ENCODE data around the gene CARS1.
A peak's percentile ranks its signal among the peaks of the same experiment; 100 is the strongest.

The CARS1 gene

GRCh38 chr11:2990617-2991451 is 66.4 kb downstream of the CARS1 start:
- DNase-seq, result peak; percentile 57

- DNase-seq, result no peak
These were observed 67.7 kb downstream of the CARS1 start for GRCh38 chr11:2989551-2989950.

- DNase-seq, result no peak
These were observed 68.2 kb downstream of the CARS1 start for GRCh38 chr11:2989006-2989405.

- DNase-seq, result peak; percentile 23
These were observed 69.1 kb downstream of the CARS1 start for GRCh38 chr11:2987881-2988861.

GRCh38 chr11:2983908-2984307 is 73.3 kb downstream of the CARS1 start:
- DNase-seq, result no peak

- peak; percentile 41 for DNase-seq
These were observed 75.0 kb downstream of the CARS1 start for GRCh38 chr11:2982214-2982613.

- DNase-seq, result peak; percentile 52
These were observed 76.1 kb downstream of the CARS1 start for GRCh38 chr11:2981130-2981529.

GRCh38 chr11:2980168-2980840 is 76.9 kb downstream of the CARS1 start:
- peak; percentile 22 for DNase-seq

- DNase-seq, result no peak
These were observed 80.1 kb downstream of the CARS1 start for GRCh38 chr11:2977113-2977512.

- no peak for DNase-seq
These were observed 80.7 kb downstream of the CARS1 start for GRCh38 chr11:2976294-2977063.

GRCh38 chr11:2975594-2975993 is 81.6 kb downstream of the CARS1 start:
- DNase-seq, result peak; percentile 63

- DNase-seq, result no peak
These were observed 83.0 kb downstream of the CARS1 start for GRCh38 chr11:2974272-2974671.

- DNase-seq, result no peak
These were observed 88.8 kb downstream of the CARS1 start for GRCh38 chr11:2968341-2968900.

GRCh38 chr11:2964782-2965181 is 92.4 kb downstream of the CARS1 start:
- no peak for DNase-seq

- no peak for DNase-seq
These were observed 93.5 kb downstream of the CARS1 start for GRCh38 chr11:2963761-2964160.

- no peak for DNase-seq
These were observed 94.0 kb downstream of the CARS1 start for GRCh38 chr11:2963112-2963754.

GRCh38 chr11:2961080-2961479 is 96.1 kb downstream of the CARS1 start:
- no peak for DNase-seq

- no peak for DNase-seq
These were observed 97.1 kb downstream of the CARS1 start for GRCh38 chr11:2960139-2960538.

- DNase-seq, result no peak
These were observed 99.0 kb downstream of the CARS1 start for GRCh38 chr11:2958251-2958650.

- DNase-seq, result no peak
These were observed 101.2 kb downstream of the CARS1 start for GRCh38 chr11:2955906-2956476.

- no peak for DNase-seq
These were observed 103.0 kb downstream of the CARS1 start for GRCh38 chr11:2954263-2954662.
